NCI-H1694 (cell line): ENCODE results near the gene SPARC.

Source experiments
- DNase-seq: peaks from one replicate; lab custom pipeline; 2025; lab: John Stamatoyannopoulos, UW

The SPARC gene

GRCh38 chr5:151620461-151620840 lies 66.3 kb downstream of the SPARC start:
- no peak for DNase-seq

GRCh38 chr5:151619812-151620460 lies 66.8 kb downstream of the SPARC start:
- no peak for DNase-seq

- DNase-seq = no peak
Measured at GRCh38 chr5:151618907-151619306, 67.8 kb downstream of the SPARC start.

GRCh38 chr5:151617841-151618710 lies 68.6 kb downstream of the SPARC start:
- DNase-seq = no peak

- DNase-seq = no peak
Measured at GRCh38 chr5:151617383-151617840, 69.3 kb downstream of the SPARC start.

- no peak for DNase-seq
Measured at GRCh38 chr5:151615431-151615830, 71.3 kb downstream of the SPARC start.

GRCh38 chr5:151614565-151614964 lies 72.2 kb downstream of the SPARC start:
- DNase-seq = no peak

- no peak for DNase-seq
Measured at GRCh38 chr5:151612689-151613427, 73.9 kb downstream of the SPARC start.

GRCh38 chr5:151611127-151611775 lies 75.5 kb downstream of the SPARC start:
- no peak for DNase-seq
